Fibroblast of skin of scalp (primary cell): ENCODE results near the gene TESK2.
"Not testable (repeated sequence)": the region's sequence is repeated elsewhere in the genome, so short reads cannot be mapped to it uniquely, and the experiment has no call there.

Source experiments
- DNase-seq: peaks from one replicate; pipeline ENCODE4 v3.0.0-alpha.2; 2013

TESK2 gene

DNA sequence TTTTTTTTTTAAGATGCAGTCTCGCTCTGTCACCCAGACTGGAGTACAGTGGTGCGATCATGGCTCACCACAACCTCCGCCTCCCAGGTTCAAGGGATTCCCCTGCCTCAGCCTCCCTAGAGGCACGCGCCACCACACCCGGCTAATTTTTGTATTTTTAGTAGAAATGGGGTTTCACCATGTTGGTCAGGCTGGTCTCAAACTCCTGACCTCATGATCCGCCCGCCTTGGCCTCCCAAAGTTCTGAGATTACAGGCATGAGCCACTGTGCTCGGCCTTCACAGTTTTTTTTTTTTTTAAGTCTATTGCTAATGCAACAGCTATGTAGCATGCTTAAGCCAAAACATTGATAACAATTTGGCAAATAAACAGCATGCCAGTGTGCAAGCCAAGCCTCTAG is 23.6 kb downstream of the TESK2 start:
- not testable (repeated sequence) for DNase-seq

- no peak for DNase-seq
Measured at GRCh38 chr1:45465277-45465676, 25.7 kb downstream of the TESK2 start.

DNA sequence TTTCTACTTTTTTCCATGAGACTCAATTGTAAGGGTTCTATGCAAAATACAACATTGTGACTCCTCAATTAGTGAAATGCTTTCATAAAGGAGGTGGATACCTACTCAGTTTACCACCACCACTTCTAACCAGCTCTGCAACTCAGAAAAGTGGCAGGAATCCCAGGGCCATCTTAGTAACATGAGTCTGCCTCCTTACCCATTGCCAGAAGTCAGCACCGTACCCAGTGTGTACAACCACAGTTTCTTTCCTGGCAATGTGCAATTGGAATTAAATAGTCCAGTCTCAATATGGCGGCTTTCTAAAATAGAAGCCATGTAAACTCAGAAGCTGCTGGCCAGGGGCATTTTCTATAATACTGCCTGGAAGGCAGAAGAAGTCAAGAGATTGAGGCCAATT is 32.1 kb downstream of the TESK2 start:
- no peak for DNase-seq

- DNase-seq, result no peak
Measured at GRCh38 chr1:45456531-45456930, 34.4 kb downstream of the TESK2 start.

- DNase-seq, result no peak
Measured at GRCh38 chr1:45455162-45455561, 35.8 kb downstream of the TESK2 start.

GRCh38 chr1:45454464-45454863 is 36.5 kb downstream of the TESK2 start:
- no peak for DNase-seq

GRCh38 chr1:45452503-45452902 is 38.5 kb downstream of the TESK2 start:
- no peak for DNase-seq

GRCh38 chr1:45448357-45448756 is 42.6 kb downstream of the TESK2 start:
- no peak for DNase-seq

- no peak for DNase-seq
Measured at GRCh38 chr1:45446950-45447672, 43.9 kb downstream of the TESK2 start.

- no peak for DNase-seq
Measured at GRCh38 chr1:45446530-45446929, 44.4 kb downstream of the TESK2 start.

DNA sequence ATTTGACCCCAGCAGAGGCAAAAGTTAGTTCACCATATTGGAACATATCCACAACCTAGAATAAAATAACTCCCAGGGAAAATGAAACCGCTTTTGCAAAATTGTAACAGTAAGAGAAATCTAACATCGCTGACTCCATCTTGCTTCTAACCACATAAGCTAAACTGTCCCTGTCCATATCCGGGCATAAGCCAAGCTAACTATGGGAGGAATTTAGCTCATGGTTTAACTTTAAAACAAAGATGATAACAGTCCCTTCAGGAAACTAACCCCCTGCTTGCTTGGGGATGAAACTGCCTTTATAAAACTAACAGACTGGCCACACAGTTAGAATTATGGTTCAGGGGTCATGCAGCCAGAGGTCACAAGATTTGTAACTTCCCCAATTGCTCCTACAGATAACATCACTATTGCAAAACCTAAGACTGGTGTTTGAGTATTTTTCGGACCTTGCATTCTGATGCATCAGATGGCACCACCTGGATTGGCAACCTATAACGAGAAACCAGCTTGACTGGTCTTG is 46.3 kb downstream of the TESK2 start:
- no peak for DNase-seq

DNA sequence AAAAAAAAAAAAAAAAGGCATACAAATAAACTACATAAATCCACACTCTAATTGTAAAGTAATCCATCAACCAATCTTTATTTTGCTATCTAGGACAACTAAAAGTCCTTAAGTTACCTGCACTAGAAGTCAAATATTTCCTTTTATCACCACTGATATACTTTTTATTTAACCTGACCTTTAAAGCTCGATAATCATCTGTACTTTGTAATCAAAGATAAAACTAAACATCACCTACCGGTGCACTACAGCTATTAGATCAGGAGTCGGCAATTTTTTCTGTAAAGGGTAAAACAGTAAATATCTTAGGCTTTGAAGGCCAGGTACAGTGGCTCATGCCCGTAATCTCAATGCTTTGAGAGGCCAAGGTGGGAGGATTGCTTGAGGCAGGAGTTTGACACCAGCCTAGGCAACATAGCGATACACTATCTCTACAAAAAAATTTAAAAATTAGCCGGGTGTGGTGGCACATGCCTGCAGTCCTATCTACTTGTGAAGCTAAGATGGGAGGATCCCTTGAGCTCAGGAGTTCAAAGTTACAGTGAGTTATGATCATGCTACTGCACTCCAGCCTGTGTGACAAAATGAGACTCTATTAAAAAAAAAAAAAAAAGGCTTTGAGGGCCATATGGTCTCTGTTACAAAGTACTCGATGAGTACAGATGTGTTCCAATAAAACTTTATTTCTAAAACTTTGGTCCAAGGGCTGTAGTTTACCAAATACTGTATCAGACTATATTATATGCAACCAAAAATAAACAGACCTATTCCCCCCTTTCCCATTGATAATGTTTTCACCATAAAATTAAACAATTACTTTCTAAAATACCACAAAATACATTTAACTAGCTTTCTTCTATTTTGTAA is 47.1 kb downstream of the TESK2 start:
- no peak for DNase-seq

DNA sequence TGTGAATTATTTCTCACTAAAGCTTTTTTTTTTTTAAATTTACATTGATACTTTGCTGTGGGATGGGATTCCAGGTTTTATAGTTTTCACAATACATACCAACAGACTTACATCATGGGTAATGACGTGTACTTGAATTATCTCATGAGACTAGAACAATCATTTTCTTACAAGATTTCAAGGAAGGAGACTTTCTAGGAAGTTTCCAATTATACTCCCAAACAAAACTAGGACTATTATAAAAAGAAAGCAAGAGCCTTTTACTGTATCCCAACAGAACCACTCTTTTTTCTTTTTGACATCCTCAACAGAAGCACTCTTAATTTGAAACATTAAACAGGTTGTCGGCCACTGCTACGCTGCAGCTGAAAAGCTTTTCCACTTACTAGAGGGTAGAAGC is 48.7 kb downstream of the TESK2 start:
- peak; percentile 73 for DNase-seq

DNA sequence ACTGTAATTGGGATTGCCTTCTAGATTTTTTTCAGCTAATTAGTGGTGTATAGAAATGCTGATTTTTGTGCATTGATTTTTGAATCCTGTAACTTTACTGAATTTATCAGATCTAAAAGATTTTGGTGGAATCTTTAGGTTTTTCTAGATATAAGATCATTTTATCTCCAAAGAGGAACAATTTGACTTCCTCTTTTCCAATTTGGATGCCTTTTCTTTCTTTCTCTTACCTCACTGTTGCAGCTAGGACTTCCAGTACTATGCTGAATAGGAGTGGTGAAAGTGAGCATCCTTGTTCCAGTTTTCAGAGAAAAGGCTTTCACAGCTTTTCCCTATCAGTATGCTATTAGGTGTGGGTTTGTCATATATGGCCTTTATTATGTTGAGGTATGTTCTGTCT is 53.6 kb downstream of the TESK2 start:
- DNase-seq, result no peak

DNA sequence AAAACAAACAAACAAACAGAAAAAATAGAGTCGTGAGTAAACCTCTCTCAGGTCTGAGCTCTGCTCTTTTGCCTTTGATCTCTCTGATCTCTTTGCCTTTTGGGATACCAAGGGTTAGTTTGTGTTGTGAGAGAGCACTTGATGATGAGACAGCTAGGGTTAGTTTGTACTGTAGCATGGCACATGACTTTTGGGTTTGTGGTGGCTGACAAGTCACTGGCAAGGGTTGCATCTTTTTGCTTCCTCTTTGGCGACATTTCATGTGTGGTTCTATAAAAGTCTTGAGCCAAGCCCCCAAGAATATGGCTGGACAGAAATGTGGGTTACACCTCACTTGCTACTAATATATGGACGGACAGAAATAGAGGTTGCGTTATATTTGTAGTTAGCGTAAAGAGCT is 60.5 kb downstream of the TESK2 start:
- no peak for DNase-seq

DNA sequence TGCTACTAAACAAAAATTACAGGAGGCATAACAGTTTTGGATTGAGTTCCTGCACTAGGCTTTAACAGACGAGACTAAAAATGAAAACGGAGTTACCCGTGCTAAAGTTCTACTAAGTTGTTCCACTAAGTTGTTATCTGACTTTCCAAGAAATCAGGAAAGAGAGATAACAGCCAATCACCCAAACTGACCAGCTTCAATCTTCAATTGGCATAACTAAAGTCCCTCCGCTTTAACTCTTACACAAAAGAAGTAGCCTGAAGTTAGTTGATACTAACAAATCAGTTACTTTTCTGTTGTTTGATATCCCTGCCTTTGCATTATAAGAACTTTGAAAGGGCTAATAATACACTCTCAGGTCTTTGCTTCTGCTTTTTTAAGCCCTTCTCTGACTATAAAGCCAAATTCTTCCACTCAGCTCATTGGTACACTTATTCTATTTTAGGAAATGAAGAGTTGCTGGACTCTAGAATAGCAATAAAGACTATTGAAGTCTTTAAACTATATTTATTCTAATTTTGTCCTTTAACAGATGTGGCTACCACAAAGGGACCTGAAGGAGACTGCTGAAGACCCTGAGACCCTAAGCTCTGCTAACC is 61.3 kb downstream of the TESK2 start:
- DNase-seq, result no peak

- DNase-seq, result no peak
Measured at GRCh38 chr1:45423906-45424678, 66.9 kb downstream of the TESK2 start.

DNA sequence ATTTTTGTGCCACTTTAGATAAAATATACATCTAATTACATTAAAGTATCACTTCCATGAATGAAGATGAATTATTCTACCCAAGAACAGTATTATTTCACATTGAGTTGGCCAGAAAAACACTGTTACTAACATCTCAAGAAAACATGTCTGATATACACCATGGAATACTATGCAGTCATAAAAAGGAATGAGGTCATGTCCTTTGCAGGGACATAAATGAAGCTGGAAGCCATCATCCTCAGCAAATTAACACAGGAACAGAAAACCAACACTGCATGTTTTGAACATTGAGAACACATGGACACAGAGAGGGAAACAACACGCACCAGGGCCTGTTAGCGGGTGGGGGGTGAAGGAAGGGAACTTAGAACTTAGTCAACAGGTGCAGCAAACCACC is 69.0 kb downstream of the TESK2 start:
- no peak for DNase-seq

DNA sequence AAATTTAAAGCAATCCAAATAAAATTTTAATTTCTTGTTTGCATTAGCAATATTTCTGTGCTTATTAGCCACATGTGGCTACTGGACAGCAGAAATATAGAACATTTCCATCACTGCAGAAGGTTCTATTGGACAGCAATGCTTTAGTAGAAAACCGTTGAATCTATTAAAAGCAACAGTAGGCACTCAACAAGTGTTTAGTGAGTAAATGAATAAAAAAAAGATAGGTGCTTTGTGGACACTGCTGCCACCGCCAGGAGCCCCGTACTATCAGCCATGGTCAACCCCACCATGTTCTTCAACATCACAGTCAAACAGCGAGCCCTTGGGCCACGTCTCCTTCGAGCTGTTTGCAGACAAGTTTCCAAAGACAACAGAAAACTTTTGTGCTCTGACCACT is 76.2 kb downstream of the TESK2 start:
- DNase-seq, result no peak

GRCh38 chr1:45412899-45413298 is 78.1 kb downstream of the TESK2 start:
- no peak for DNase-seq

DNA sequence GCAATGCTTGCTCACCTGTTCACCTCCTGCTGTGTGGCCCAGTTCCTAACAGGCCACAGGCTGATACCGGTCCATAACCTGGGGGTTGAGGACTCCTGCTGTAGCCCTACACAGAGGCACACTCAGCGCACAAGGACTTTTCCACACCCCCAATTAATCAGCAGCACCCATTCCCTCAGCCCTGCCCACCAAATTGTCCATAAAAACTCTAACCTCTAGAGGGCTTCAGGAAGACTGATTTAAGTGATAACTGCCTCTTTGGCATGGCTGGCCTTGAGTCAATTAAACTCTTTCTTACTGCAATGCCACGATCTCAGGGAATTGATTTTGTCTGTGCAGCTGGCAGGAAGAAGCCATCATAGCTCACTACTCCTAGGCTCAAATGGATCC is 79.5 kb downstream of the TESK2 start:
- DNase-seq, result no peak

GRCh38 chr1:45410850-45411509 is 80.0 kb downstream of the TESK2 start:
- DNase-seq, result no peak
